Osteocyte (in vitro differentiated cells): ENCODE data around the gene CCNI. TPM values are rescaled to one million over a fixed set of nuclear protein-coding genes. Genes with fewer than 3 reads are reported as not detected.

ENCODE experiments used
- DNase-seq: peaks from one replicate; pipeline ENCODE4 v3.0.0; 2021; ENCODE audit warnings: mixed read lengths; ENCODE audit not compliant: unreplicated experiment; ENCODE audit errors: extremely low spot score
- H3K27ac Mint-ChIP-seq: one replicate; pipeline ENCODE4 v1.8.0; 2021; ENCODE audit warnings: mild to moderate bottlenecking, mixed read lengths; ENCODE audit not compliant: unreplicated experiment
- H3K27me3 Mint-ChIP-seq: one replicate; pipeline ENCODE4 v1.8.0; 2021; ENCODE audit warnings: mixed read lengths; ENCODE audit not compliant: unreplicated experiment
- H3K36me3 Mint-ChIP-seq: one replicate; pipeline ENCODE4 v1.8.0; 2021; ENCODE audit warnings: mixed read lengths; ENCODE audit not compliant: unreplicated experiment
- H3K4me1 Mint-ChIP-seq: one replicate; pipeline ENCODE4 v1.8.0; 2021; ENCODE audit warnings: mixed read lengths; ENCODE audit not compliant: unreplicated experiment
- H3K4me3 Mint-ChIP-seq: one replicate; pipeline ENCODE4 v1.8.0; 2021; ENCODE audit warnings: mild to moderate bottlenecking, moderate library complexity, mixed read lengths; ENCODE audit not compliant: unreplicated experiment
- H3K9me3 Mint-ChIP-seq: one replicate; pipeline ENCODE4 v1.8.0; 2021; ENCODE audit warnings: mixed read lengths; ENCODE audit not compliant: unreplicated experiment
- total RNA-seq: library from RNA; stranded (reverse); gene quantifications from 2 replicates; pipeline ENCODE4 v1.2.1, GENCODE V29; 2021
- TF ChIP-seq, protein P1 (sequence below): fragments of 200-600 bp; sonication (generic); IDR thresholded peaks from 2 replicates; pipeline ENCODE4 v1.5.0; 2021; ENCODE audit warnings: antibody characterized with exemption, mild to moderate bottlenecking, moderate library complexity

CCNI gene
- total RNA-seq, 1 donor from 2014 or later, result 329 TPM

DNA sequence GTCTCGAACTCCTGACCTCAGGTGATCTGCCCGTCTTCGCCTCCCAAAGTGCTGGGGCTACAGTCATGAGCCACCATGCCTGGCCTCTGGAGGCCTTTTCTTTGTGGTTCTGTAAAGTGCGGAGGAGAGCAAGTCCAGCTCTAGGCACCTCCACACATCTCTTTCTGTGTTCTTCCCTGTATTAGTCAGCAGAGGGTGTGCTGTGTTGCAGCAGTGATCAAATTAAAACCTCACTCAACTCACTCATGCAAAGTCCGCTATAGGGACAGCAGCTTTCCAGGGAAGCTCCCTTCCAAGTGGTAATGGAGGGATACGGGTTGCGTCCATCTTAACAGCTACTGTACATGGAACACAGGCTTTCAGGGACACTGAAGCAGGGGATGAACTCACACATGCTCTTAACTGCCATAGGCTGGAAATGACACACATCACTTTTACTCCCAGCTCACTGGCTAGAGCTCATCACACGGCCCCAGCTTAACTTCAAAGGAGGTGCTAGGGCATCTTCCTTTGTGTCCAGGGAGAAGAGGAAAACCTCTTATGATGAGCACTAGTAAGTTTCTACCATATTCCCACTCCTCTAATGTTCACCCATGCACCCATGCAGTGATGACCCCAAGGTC is 45.2 kb upstream of the CCNI start:
- H3K4me1 Mint-ChIP-seq, result no peaks in the 10 kb centered on the region
- H3K9me3 Mint-ChIP-seq, result no peaks in the 10 kb centered on the region
- no peaks in the 10 kb centered on the region for H3K36me3 Mint-ChIP-seq
- peak; percentile 51 for DNase-seq
- TF ChIP-seq, protein P1, sequence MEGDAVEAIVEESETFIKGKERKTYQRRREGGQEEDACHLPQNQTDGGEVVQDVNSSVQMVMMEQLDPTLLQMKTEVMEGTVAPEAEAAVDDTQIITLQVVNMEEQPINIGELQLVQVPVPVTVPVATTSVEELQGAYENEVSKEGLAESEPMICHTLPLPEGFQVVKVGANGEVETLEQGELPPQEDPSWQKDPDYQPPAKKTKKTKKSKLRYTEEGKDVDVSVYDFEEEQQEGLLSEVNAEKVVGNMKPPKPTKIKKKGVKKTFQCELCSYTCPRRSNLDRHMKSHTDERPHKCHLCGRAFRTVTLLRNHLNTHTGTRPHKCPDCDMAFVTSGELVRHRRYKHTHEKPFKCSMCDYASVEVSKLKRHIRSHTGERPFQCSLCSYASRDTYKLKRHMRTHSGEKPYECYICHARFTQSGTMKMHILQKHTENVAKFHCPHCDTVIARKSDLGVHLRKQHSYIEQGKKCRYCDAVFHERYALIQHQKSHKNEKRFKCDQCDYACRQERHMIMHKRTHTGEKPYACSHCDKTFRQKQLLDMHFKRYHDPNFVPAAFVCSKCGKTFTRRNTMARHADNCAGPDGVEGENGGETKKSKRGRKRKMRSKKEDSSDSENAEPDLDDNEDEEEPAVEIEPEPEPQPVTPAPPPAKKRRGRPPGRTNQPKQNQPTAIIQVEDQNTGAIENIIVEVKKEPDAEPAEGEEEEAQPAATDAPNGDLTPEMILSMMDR, result no peak
- peaks cover 51% of the 10 kb centered on the region for H3K27me3 Mint-ChIP-seq
- H3K27ac Mint-ChIP-seq, result no peak overlapping the region
- no peak overlapping the region for H3K4me3 Mint-ChIP-seq

DNA sequence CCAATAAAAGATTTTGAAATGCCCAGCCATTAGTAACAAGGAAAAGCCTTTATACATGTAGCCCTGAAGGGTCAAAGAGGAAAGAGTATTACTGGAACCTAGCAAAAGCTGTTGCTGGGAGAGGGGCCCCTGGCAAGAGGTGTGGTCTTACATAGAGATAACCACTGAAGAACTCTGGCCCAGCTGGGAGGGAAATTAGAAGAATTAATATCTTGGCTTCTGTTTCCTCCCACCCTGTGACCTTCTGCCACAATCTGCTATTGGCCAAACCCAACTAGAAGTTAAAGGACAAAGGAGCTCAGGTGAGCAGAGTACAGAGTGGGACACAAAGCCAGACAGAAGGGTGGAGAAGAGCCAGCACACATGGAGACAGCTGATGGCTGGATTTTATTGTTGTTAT is 41.9 kb upstream of the CCNI start:
- Mint-ChIP-seq H3K27me3 (peaks cover 32% of the 10 kb centered on the region), H3K36me3 (no peaks in the 10 kb centered on the region), H3K9me3 (no peaks in the 10 kb centered on the region), H3K27ac (no peak overlapping the region), H3K4me3 (no peak overlapping the region), H3K4me1 (no peaks in the 10 kb centered on the region)
- no peak for DNase-seq
- TF ChIP-seq, protein P1, result no peak

DNA sequence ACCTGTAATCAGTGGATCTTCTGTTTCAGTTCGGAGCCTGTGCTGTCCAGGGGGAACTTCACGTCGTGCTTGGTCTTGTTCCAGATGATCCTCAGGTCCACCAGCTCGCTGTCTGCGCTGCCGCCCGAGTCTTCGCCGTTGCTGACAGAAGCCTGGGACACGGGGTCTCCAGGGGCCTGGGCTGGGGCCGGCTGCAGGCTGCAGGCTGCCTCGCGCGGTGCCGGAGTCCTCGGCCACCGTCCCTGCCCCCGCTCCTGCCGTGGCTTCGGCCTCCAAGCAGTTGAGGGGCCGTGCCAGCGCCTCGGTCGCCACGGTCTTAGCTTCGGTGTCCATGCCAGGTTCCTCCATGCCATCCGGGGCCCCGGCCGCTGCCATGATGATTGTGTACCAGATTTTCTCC is 37.3 kb upstream of the CCNI start:
- Mint-ChIP-seq H3K27ac (no peak overlapping the region), H3K4me3 (no peak overlapping the region), H3K36me3 (no peaks in the 10 kb centered on the region), H3K9me3 (no peaks in the 10 kb centered on the region), H3K4me1 (no peaks in the 10 kb centered on the region), H3K27me3 (peaks cover 36% of the 10 kb centered on the region)
- peak; percentile 81 for DNase-seq
- TF ChIP-seq, protein P1, result no peak

DNA sequence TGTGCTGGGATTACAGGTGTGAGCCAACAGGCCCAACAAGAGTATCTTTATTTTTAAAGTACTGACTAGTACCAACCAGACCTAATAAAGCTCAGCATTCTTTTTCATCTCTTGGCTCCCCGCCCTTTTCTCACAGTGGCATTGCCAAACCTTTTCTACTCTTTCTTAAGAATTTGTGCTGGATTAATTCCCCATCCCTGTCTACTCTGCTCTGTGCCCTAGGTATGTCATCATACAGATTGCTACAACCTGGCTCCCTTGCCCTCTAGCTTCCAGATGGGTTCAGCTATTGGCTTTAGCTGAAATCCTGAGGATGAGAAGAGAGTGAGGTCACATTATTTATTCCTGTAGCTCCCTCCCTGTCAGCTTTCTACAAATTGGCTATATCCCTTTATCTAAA is 34.9 kb upstream of the CCNI start:
- Mint-ChIP-seq H3K9me3 (no peaks in the 10 kb centered on the region), H3K4me3 (no peak overlapping the region), H3K36me3 (no peaks in the 10 kb centered on the region), H3K27me3 (peaks cover 43% of the 10 kb centered on the region), H3K27ac (no peak overlapping the region), H3K4me1 (no peaks in the 10 kb centered on the region)
- TF ChIP-seq, protein P1, result no peak
- DNase-seq, result peak; percentile 15

DNA sequence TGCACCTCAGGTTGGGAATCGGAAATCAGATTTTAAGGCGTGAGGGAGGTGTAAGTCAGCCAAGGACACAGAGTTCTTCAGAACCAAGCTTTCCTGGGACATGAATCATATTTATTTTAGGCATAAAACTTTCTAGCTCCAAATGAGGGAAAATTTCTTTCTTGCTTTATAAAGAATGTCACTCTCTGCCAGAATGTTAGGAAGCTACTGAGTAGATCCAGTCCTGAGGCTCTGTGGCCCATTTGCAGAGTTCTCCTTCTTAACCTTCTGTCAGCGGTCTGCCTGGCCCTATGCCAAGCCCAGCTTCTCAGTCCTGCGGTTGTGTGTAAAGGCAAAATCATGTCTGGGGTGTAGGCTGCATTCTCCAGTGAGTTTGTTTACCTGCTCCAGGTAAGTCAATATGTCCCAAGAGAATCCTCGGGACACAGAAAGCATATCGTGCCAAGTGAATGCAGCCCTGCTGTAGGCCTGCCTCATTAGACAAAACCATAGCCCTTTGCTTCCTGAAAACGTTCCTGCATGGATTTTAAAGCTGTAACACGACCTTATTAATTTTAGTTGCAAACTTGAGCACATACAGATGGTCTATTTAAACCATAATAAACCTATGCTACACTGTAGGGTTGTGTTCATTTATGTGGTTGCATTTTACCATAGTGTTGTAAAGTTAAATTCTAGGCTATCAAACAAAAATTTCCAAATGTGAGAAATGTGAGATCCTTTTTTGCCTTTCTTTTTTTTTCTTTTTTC is 29.2 kb upstream of the CCNI start:
- Mint-ChIP-seq H3K4me3 (no peak overlapping the region), H3K4me1 (peaks cover 16% of the 10 kb centered on the region), H3K27ac (peak overlapping the region; percentile 64), H3K36me3 (no peaks in the 10 kb centered on the region), H3K9me3 (no peaks in the 10 kb centered on the region), H3K27me3 (peaks cover 27% of the 10 kb centered on the region)
- peak; percentile 84 for DNase-seq
- TF ChIP-seq, protein P1, result no peak
